Endothelial cell of umbilical vein (primary cell): Measurements from ENCODE around the gene C17orf114.

Experiments used
- BruUV-seq: library from RNA; stranded (reverse); fragments of 400-500 nt; replicated peaks from 2 replicates; lab custom pipeline; 2021; lab: Mats Ljungman, UMichigan
- CTCF ChIA-PET: fragments of 300-600, 350-600 bp; sonication (Branson Sonifier 250); formaldehyde crosslinking; loops from one replicate; lab custom pipeline; 2021; ENCODE audit warnings: antibody characterized with exemption, inconsistent platforms; lab: Charles Lee
- POLR2A ChIA-PET: fragments of 300-600, 350-600 bp; sonication (Branson Sonifier 250); formaldehyde crosslinking; loops from one replicate; lab custom pipeline; 2021; ENCODE audit warnings: antibody characterized with exemption, inconsistent platforms; lab: Charles Lee
- DNase-seq: peaks from one replicate; pipeline ENCODE4 v3.0.0-alpha.2; 2011; ENCODE audit warnings: low read depth, low spot score
- FAIRE-seq: peaks from 2 replicates; lab custom pipeline; 2011; peaks lifted over from hg19 to GRCh38; lab: Jason Lieb, UNC
- H2AFZ ChIP-seq: 2 replicates; pipeline ENCODE4 v1.6.0; 2012; ENCODE audit warnings: low read depth, low read length, control low read depth, inconsistent platforms
- H3K27ac ChIP-seq: 2 replicates; pipeline ENCODE4 v1.5.1; 2011; ENCODE audit warnings: low read depth, mild to moderate bottlenecking, control low read depth, low read length, moderate library complexity; ENCODE audit not compliant: insufficient read depth
- H3K27me3 ChIP-seq, 2 experiments: 2 replicates each; pipeline versions ENCODE4 v1.6.0 to v1.6.1; 2011; ENCODE audit warnings: low read length in 2 of 2, mixed read lengths in 1 of 2; ENCODE audit not compliant: control insufficient read depth in 2 of 2, insufficient read depth in 2 of 2
- H3K36me3 ChIP-seq, 2 experiments: 2 replicates in 1 of 2; 3 replicates in 1 of 2; pipeline ENCODE4 v1.5.1; 2011; ENCODE audit warnings: low read length in 2 of 2, mild to moderate bottlenecking in 1 of 2, moderate library complexity in 1 of 2; ENCODE audit not compliant: control insufficient read depth in 2 of 2, insufficient read depth in 2 of 2; ENCODE audit errors: extremely low read depth in 1 of 2
- H3K4me1 ChIP-seq: 3 replicates; pipeline ENCODE4 v1.5.1; 2011; ENCODE audit warnings: mild to moderate bottlenecking, low read length; ENCODE audit not compliant: control insufficient read depth, insufficient read depth; ENCODE audit errors: extremely low read depth
- H3K4me2 ChIP-seq: 2 replicates; pipeline ENCODE4 v1.6.1; 2011; ENCODE audit warnings: low read length, control low read depth, mixed read lengths; ENCODE audit not compliant: insufficient read depth
- H3K4me3 ChIP-seq, 3 experiments: fragments of 200-600 bp in 1 of 3; sonication (generic), shearing (Covaris generic) in 1 of 3; replicated peaks in 1 of 3; 2 replicates each; pipeline ENCODE4 v1.5.1; 2011 to 2016; ENCODE audit warnings: control low read depth in 3 of 3, low read length in 3 of 3, mild to moderate bottlenecking in 2 of 3, inconsistent platforms in 1 of 3, low read depth in 1 of 3, moderate library complexity in 1 of 3; ENCODE audit not compliant: insufficient read depth in 1 of 3
- H3K79me2 ChIP-seq: 2 replicates; pipeline ENCODE4 v1.6.0; 2012; ENCODE audit warnings: low read length, inconsistent platforms; ENCODE audit not compliant: control insufficient read depth, insufficient read depth
- H3K9ac ChIP-seq: replicated peaks from 2 replicates; pipeline ENCODE3; 2011; ENCODE audit warnings: low read length, control low read depth; ENCODE audit not compliant: insufficient read depth; ENCODE audit errors: extremely low read depth
- H3K9me1 ChIP-seq: replicated peaks from 3 replicates; pipeline ENCODE4 v1.6.0; 2011; ENCODE audit warnings: mild to moderate bottlenecking, low read length; ENCODE audit not compliant: control insufficient read depth, insufficient read depth; ENCODE audit errors: extremely low read depth
- H3K9me3 ChIP-seq: replicated peaks from 2 replicates; pipeline ENCODE4 v1.5.1; 2012; ENCODE audit warnings: low read length, inconsistent platforms; ENCODE audit not compliant: control insufficient read depth, insufficient read depth
- H4K20me1 ChIP-seq: replicated peaks from 2 replicates; pipeline ENCODE3; 2011; ENCODE audit warnings: mild to moderate bottlenecking, low read length; ENCODE audit not compliant: control insufficient read depth, insufficient read depth; ENCODE audit errors: extremely low read depth
- CTCF ChIP-seq, 2 donors: IDR thresholded peaks; 1 replicate in 1 of 2; 2 replicates in 1 of 2; pipeline ENCODE4 v1.5.1; 2011; ENCODE audit warnings: low read length in 2 of 2, mild to moderate bottlenecking in 2 of 2, moderate library complexity in 2 of 2, control low read depth in 1 of 2, inconsistent platforms in 1 of 2, low read depth in 1 of 2; ENCODE audit not compliant: insufficient read depth in 1 of 2; ENCODE audit errors: extremely low read depth in 1 of 2
- EZH2 ChIP-seq: IDR thresholded peaks from 2 replicates; pipeline ENCODE4 v1.6.1; 2012; ENCODE audit warnings: borderline replicate concordance, low read depth, mild to moderate bottlenecking, moderate library complexity, low read length, inconsistent platforms; ENCODE audit not compliant: severe bottlenecking
- FOS ChIP-seq: IDR thresholded peaks from 2 replicates; pipeline ENCODE4 v1.6.1; 2011; ENCODE audit warnings: mild to moderate bottlenecking, low read length, moderate library complexity, borderline replicate concordance; ENCODE audit not compliant: insufficient read depth
- GATA2 ChIP-seq: IDR thresholded peaks from 2 replicates; pipeline ENCODE4 v1.7.0; 2011; ENCODE audit warnings: low read depth, mild to moderate bottlenecking, moderate library complexity, mixed read lengths, low read length; ENCODE audit not compliant: insufficient read length, insufficient read depth
- JUN ChIP-seq: IDR thresholded peaks from 2 replicates; pipeline ENCODE4 v1.6.1; 2011; ENCODE audit warnings: borderline replicate concordance, low read depth; ENCODE audit not compliant: insufficient read length, insufficient read depth
- MAX ChIP-seq: IDR thresholded peaks from 2 replicates; pipeline ENCODE4 v1.6.1; 2011; ENCODE audit not compliant: insufficient read depth, insufficient read length
- MYC ChIP-seq: IDR thresholded peaks from one replicate; pipeline ENCODE4 v1.6.1; 2011; ENCODE audit warnings: mild to moderate bottlenecking, low read depth, low read length
- POLR2A ChIP-seq: IDR thresholded peaks from 2 replicates; pipeline ENCODE4 v1.6.1; 2012; ENCODE audit warnings: low read depth, mild to moderate bottlenecking, control low read depth, low read length
- POLR2AphosphoS5 ChIP-seq: IDR thresholded peaks from 2 replicates; pipeline ENCODE4 v1.6.1; 2012; ENCODE audit warnings: low read depth, mild to moderate bottlenecking, control low read depth, low read length, moderate library complexity; ENCODE audit not compliant: insufficient read depth
- dilution Hi-C: fragments of 300-500 bp; cut with MboI; formaldehyde crosslinking; loops from one replicate; pipeline ENCODE4 v1.15.0; 2019; ENCODE audit warnings: low sequenced_read_pairs; ENCODE audit not compliant: extremely low pct_ligation_motif_present
- intact Hi-C: fragments of 100-400 bp; cut with micrococcal nuclease; formaldehyde crosslinking; loops from one replicate; pipeline ENCODE4 v1.10.0; 2022

Gene C17orf114

DNA sequence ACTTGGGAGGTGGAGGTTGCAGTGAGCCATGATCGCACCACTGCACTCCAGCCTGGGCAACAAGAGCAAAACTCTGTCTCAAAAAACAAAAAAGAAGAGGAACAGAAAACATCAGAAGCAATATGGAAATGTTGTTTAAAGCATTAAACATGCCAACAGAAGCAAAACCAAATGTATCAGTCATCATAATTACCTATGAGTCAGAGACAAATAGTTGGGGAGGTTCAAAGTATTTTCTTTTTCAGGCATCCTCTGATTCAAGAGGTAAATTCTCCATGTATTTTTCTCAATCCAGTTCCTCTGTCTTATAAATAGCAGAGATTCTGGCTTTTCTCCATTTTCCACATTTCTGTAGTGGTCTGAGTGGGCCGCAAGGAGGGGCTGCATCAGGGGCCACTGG, 32.5 kb downstream of the C17orf114 start:
- Histone ChIP-seq H4K20me1 (no peaks in the 10 kb centered on the region), H3K79me2 (no peaks in the 10 kb centered on the region), H3K4me1 (no peaks in the 10 kb centered on the region), H2AFZ (no peak overlapping the region), H3K9me3 (no peaks in the 10 kb centered on the region), H3K4me3 (no peak overlapping the region), H3K27ac (no peak overlapping the region), H3K9ac (no peak overlapping the region), H3K9me1 (no peaks in the 10 kb centered on the region), H3K36me3 (no peaks in the 10 kb centered on the region), H3K4me2 (no peak overlapping the region), H3K27me3 (peaks cover 4 to 6% of the 10 kb centered on the region in 2 experiments)
- DNase-seq (no peak), FAIRE-seq (no peak)
- CTCF ChIA-PET = interaction anchor here (2.7 kb wide), 1 partner anchor 10 kb away, joined by 9 read pairs; no protein-coding TSS in a partner anchor
- dilution Hi-C loops (no loop called here), intact Hi-C loops (no loop called here)
- no TSS peak for BruUV-seq
- POLR2A ChIA-PET = no interaction called here
- TF ChIP-seq GATA2 (no peak), FOS (no peak), MYC (no peak), CTCF (IDR thresholded peaks at IDR 0.05; ENCODE audit: extremely low read depth in 1 of 2, insufficient read depth in 1 of 2, low read depth in 1 of 2, low read length in 2 of 2) (no peak), EZH2 (no peak), POLR2AphosphoS5 (no peak), POLR2A (no peak), JUN (no peak), MAX (no peak)
